Right lobe of liver (tissue), 6 donors: ENCODE results near the gene SMPDL3A. TPM values are rescaled to one million over a fixed set of nuclear protein-coding genes. Genes with fewer than 3 reads are reported as not detected.

ENCODE experiments used
- ATAC-seq, 4 donors: fragments of 200-7000 bp; cut with Tn5 transposase; one replicate each; pipeline ENCODE4 v1.9.1; 2020; ENCODE audit warnings: mild to moderate bottlenecking in 4 of 4, moderate library complexity in 4 of 4
- DNase-seq, 3 donors: peaks; one replicate each; pipeline ENCODE4 v3.0.0-alpha.2; 2020
- H3K27ac ChIP-seq, 3 donors: fragments of 200-600 bp; one replicate each; pipeline ENCODE4 v1.8.0; 2022
- H3K27me3 ChIP-seq, 2 donors: fragments of 200-600 bp; one replicate each; pipeline ENCODE4 v1.8.0; 2022
- H3K36me3 ChIP-seq, 4 donors: fragments of 200-600 bp; sonication (generic) in 1 of 4; one replicate each; pipeline versions ENCODE4 v1.5.1 to v1.8.0; 2017 to 2022; ENCODE audit warnings: control low read depth in 1 of 4
- H3K4me1 ChIP-seq, 4 donors: fragments of 200-600 bp; sonication (generic) in 1 of 4; one replicate each; pipeline versions ENCODE4 v1.5.1 to v1.8.0; 2017 to 2022; ENCODE audit warnings: control low read depth in 1 of 4
- H3K4me3 ChIP-seq, 3 donors: fragments of 200-600 bp; one replicate each; pipeline ENCODE4 v1.8.0; 2022
- H3K9me3 ChIP-seq, 4 donors: fragments of 200-600 bp; sonication (generic) in 1 of 4; one replicate each; pipeline versions ENCODE4 v1.5.1 to v1.8.0; 2017 to 2022; ENCODE audit warnings: control low read depth in 1 of 4
- POLR2A ChIP-seq: fragments of 450-650 bp; IDR thresholded peaks from one replicate; pipeline ENCODE4 v1.6.1; 2017; ENCODE audit warnings: antibody characterized with exemption, mild to moderate bottlenecking
- WGBS: methylation state at CpG from one replicate; pipeline ENCODE4 v1.1.6; 2018; ENCODE audit warnings: low coverage, low lambda C conversion rate; ENCODE audit not compliant: insufficient coverage; ENCODE audit errors: missing lambda C conversion rate; 5-methylcytosine and 5-hydroxymethylcytosine counted together
- intact Hi-C, 2 donors: fragments of 100-400 bp; cut with DNase I; formaldehyde crosslinking; loops; one replicate each; pipeline versions ENCODE4 v1.11.2 to v1.14.1; 2022
- total RNA-seq, 6 experiments: library from RNA; depleted of rRNA in 2 of 6; stranded (reverse); fragments of >200 nt in 2 of 6; fragmentation: NEBNext Ultra II Directional in 3 of 6; extraction: Animal tissue kit (Norgen Biotek cat#: 25700) in 3 of 6; gene quantifications; one replicate each; pipeline versions ENCODE4 v1.1.0 to v1.2.4, GENCODE V29; 2016 to 2023
- TF ChIP-seq, protein P1 (sequence below), 4 donors: fragments of 200-600 bp in 3 of 4; fragments of 450-650 bp in 1 of 4; IDR thresholded peaks; one replicate each; pipeline versions ENCODE4 v1.5.1 to v1.8.0; 2016 to 2022; ENCODE audit warnings: antibody characterized with exemption in 4 of 4, mild to moderate bottlenecking in 2 of 4
- donor health status: DM: no; HTN: yes; CAD: no.
- donor health status: DM: no; HTN: no; CAD: no.
- donor health status: DM: no; HTN: no; CAD: no.
- donor health status: DM: no; HTN: yes; CAD: no.
- donor health status: DM: no; HTN: yes; CAD: no.

SMPDL3A gene
- total RNA-seq, 6 experiments from 2014 or later: 27.5 to 51.9 (median 36.1) TPM

DNA sequence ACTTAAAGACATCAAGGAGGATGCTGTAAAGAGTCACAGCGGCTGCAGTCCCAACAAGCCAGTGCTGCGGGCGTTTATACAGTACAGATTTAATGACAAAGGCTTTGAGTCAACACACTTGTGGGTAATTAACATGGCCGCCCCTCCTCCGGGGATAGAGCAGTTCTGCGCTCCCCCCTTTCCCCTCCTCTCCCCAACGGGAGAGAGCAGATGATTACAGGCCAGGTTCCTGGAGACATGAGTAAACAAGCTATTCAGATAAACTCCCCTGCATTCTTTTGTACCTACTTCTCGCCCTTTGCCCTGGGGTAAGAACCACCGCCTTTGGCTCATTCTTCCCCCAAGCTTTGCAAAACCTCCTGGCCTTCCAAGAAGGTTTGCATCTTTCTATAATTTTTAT lies 33.2 kb upstream of the SMPDL3A start:
- 79% methylated on average over 8 of the region's 9 CpGs for WGBS
- no peak for DNase-seq
- intact Hi-C loops: no loop called here
- no peak for ATAC-seq
- no peak overlapping the region for H3K4me3 ChIP-seq
- H3K27ac ChIP-seq: no peak overlapping the region
- H3K4me1 ChIP-seq: peaks cover 0 to 6% (median 0%) of the 10 kb centered on the region in 4 donors
- no peaks in the 10 kb centered on the region for H3K9me3 ChIP-seq
- H3K27me3 ChIP-seq: no peaks in the 10 kb centered on the region
- no peaks in the 10 kb centered on the region for H3K36me3 ChIP-seq
- TF ChIP-seq, protein P1, sequence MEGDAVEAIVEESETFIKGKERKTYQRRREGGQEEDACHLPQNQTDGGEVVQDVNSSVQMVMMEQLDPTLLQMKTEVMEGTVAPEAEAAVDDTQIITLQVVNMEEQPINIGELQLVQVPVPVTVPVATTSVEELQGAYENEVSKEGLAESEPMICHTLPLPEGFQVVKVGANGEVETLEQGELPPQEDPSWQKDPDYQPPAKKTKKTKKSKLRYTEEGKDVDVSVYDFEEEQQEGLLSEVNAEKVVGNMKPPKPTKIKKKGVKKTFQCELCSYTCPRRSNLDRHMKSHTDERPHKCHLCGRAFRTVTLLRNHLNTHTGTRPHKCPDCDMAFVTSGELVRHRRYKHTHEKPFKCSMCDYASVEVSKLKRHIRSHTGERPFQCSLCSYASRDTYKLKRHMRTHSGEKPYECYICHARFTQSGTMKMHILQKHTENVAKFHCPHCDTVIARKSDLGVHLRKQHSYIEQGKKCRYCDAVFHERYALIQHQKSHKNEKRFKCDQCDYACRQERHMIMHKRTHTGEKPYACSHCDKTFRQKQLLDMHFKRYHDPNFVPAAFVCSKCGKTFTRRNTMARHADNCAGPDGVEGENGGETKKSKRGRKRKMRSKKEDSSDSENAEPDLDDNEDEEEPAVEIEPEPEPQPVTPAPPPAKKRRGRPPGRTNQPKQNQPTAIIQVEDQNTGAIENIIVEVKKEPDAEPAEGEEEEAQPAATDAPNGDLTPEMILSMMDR (IDR thresholded peaks at IDR 0.05): no peak
- TF ChIP-seq POLR2A: no peak

DNA sequence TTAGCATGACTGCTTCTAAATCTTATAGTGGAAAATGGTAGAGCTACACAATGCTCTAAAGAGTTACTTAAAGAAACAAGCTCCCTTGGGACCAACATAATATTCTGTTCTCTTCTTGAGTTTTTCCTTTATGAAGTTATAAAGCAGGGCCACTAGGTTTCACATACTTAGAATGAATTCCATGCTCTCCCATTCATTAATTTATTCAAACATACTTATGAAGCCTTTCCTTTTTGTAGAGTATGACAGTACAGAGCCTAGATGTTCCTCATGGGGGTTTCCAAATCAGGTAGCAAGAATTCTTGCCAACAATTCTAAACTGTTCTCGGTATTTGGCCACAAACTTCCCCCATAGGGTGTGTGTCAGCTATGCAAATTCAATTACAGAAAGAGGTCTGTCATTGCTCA lies 30.1 kb upstream of the SMPDL3A start:
- H3K27ac ChIP-seq: no peak overlapping the region
- ATAC-seq (no peak), DNase-seq (no peak)
- no peaks in the 10 kb centered on the region for H3K27me3 ChIP-seq
- H3K4me1 ChIP-seq: peaks cover 0 to 4% (median 0%) of the 10 kb centered on the region in 4 donors
- H3K9me3 ChIP-seq: no peaks in the 10 kb centered on the region
- WGBS: 31% methylated on average over 1 of the region's 1 CpG
- TF ChIP-seq, protein P1 (IDR thresholded peaks at IDR 0.05): no peak
- no peak for TF ChIP-seq POLR2A
- no peaks in the 10 kb centered on the region for H3K36me3 ChIP-seq
- no peak overlapping the region for H3K4me3 ChIP-seq
- intact Hi-C loops: no loop called here

DNA sequence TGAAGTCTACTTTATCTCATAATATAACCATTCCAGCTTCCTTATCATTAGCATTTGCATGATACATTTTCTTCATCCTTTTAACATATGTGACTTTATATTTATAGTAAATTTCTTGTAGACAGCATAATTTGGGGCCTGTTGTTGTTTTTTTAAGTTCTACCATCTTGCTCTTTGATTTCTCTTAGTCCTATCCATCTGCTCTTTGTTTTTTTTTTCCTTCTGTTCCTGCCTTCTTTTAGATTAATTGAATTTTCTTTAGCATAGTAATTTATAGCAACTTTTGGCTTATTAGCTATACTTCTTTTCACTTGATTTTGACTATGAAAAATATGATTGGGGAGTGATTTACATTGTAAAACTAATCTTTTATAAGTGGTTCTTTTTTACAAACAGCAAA lies 28.7 kb upstream of the SMPDL3A start:
- H3K4me1 ChIP-seq: no peaks in the 10 kb centered on the region
- ATAC-seq: no peak

DNA sequence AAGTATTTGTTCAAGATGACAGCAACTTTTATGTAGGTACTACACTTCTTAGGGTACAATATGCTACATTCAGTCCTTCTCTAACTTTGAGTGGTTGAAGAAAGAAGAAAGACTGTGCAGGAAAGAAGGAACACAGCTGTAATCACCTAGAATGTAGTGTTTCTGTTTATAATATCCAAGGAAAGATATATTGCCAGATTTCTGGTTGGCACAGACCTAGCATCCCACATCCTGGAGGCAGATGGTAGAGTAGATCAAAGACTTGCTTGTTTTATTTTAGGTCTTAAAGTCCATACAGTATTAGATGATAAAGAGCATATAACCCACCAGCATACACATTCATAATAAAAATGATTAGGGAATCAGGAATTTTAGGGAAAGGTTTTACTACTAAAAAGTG lies 22.8 kb upstream of the SMPDL3A start:
- no peak for DNase-seq
- no peak for ATAC-seq
- no peak overlapping the region for H3K27ac ChIP-seq
- H3K4me1 ChIP-seq: peaks cover 0 to 14% (median 2%) of the 10 kb centered on the region in 4 donors
- TF ChIP-seq POLR2A: no peak
- TF ChIP-seq, protein P1 (IDR thresholded peaks at IDR 0.05): no peak
- intact Hi-C loops: no loop called here
- H3K36me3 ChIP-seq: no peaks in the 10 kb centered on the region
- no peak overlapping the region for H3K4me3 ChIP-seq
- no peaks in the 10 kb centered on the region for H3K9me3 ChIP-seq
- H3K27me3 ChIP-seq: no peaks in the 10 kb centered on the region

More for the DNA sequence above, 28.7 kb upstream of the SMPDL3A start:
- no peak for TF ChIP-seq POLR2A
- TF ChIP-seq, protein P1 (IDR thresholded peaks at IDR 0.05): no peak
- Histone ChIP-seq H3K4me3 (no peak overlapping the region), H3K27me3 (no peaks in the 10 kb centered on the region), H3K36me3 (no peaks in the 10 kb centered on the region), H3K27ac (no peak overlapping the region), H3K9me3 (no peaks in the 10 kb centered on the region)
- no peak for DNase-seq
- intact Hi-C loops: no loop called here
